ENCODE measurements around the gene IGFN1.

The IGFN1 gene

DNA sequence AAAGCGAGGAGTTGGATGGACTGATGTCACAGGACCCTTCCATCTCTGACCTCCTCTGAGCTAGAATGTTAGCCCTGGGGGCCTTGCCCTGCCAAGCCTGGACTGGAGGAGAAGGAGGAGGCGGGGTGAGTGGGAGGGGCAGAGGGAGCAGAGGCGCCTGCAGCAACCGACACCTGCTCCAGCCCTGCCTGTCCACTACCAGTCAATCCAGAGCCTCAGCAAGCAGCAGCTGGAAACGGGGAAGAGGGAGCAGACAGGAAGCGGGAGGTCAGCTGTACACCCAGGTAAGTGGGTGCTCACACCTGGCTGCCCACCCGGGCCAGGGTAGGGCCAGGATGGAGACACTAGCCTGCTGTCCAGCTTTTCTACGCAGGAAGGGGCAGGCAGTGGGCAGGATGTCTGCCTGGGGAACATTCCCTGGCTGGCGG, at the start of gene IGFN1:
Gene IGFN1 (plus strand): TSS at position 201 of the 428 bp plus-strand sequence. CDS start 2,470 bp downstream, outside the sequence.
- TF ChIP-seq, protein P1, sequence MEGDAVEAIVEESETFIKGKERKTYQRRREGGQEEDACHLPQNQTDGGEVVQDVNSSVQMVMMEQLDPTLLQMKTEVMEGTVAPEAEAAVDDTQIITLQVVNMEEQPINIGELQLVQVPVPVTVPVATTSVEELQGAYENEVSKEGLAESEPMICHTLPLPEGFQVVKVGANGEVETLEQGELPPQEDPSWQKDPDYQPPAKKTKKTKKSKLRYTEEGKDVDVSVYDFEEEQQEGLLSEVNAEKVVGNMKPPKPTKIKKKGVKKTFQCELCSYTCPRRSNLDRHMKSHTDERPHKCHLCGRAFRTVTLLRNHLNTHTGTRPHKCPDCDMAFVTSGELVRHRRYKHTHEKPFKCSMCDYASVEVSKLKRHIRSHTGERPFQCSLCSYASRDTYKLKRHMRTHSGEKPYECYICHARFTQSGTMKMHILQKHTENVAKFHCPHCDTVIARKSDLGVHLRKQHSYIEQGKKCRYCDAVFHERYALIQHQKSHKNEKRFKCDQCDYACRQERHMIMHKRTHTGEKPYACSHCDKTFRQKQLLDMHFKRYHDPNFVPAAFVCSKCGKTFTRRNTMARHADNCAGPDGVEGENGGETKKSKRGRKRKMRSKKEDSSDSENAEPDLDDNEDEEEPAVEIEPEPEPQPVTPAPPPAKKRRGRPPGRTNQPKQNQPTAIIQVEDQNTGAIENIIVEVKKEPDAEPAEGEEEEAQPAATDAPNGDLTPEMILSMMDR (IDR thresholded peaks at IDR 0.05; ENCODE audit: borderline replicate concordance, insufficient read depth, low read depth, low read length) = no peak
- H3K4me3 ChIP-seq (ENCODE audit: low read depth, low read length) = no peak within 1 kb of the TSS

GRCh38 chr1:201140941-201141260, 49.7 kb upstream of the IGFN1 start:
- no peak overlapping the region for H3K4me3 ChIP-seq (ENCODE audit: low read depth, low read length)
- TF ChIP-seq, protein P1 (IDR thresholded peaks at IDR 0.05; ENCODE audit: borderline replicate concordance, insufficient read depth, low read depth, low read length) = no peak

DNA sequence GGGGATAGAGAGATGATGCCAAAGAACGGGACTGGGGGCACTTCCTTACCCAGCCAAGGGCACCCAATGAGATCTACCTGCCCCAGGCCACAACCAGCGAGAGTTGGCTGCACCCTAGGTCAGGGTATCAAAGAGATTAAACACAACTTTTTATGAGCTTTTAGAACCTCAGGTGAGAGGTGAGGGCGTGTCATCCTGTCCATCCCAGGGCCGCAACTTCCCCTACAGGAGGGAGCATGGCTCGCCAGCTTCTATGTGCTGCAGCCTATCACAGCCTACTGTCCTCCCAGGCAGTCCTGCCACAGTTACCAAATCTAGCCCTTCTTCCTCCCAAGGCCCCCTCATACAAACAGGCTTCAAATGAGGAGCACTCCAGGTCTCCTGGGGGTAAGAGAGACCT, 49.2 kb upstream of the IGFN1 start:
- TF ChIP-seq, protein P1 (IDR thresholded peaks at IDR 0.05; ENCODE audit: borderline replicate concordance, insufficient read depth, low read depth, low read length) = no peak
- no peak overlapping the region for H3K4me3 ChIP-seq (ENCODE audit: low read depth, low read length)

DNA sequence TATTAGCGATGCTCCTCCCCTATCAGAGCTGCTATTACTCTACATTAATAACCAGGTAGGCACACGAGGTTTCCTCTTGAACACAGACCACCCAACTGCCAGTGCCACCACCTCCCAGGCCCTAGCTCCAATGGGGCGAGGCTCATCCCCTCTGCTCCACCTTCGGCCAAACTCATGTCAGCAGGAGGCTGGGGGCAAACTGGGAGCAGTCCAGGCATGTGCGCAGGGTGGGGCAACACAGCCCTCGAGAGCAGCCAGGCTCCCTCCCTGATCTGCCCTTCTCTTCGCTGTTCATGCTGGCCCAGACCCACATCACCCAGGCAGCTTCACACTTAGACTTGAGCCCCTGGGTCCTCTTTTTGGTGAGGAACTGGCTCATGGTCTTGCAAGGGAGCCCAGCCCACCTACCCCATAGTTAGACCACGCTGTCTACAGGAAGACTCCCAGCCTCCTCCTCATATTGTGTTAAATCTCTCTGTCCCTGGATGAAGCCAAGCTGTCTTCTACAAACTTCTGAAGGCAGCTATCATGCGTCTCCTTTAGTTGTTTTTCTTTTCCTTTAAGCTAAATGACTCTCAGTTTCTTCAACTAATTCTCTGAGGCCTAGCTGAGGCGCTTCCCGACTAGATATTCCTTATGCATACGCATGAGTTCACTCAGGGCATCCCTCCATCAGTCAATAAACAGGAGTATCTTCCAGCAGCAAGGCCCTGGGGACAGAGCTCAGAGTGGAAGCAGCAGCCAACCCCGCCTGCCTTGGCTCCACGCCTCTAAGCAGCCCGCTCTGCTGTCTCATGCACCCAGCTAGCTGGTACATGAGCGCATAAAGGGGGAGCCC, 48.4 kb upstream of the IGFN1 start:
- TF ChIP-seq, protein P1 (IDR thresholded peaks at IDR 0.05; ENCODE audit: borderline replicate concordance, insufficient read depth, low read depth, low read length) = no peak
- H3K4me3 ChIP-seq (ENCODE audit: low read depth, low read length) = no peak overlapping the region

DNA sequence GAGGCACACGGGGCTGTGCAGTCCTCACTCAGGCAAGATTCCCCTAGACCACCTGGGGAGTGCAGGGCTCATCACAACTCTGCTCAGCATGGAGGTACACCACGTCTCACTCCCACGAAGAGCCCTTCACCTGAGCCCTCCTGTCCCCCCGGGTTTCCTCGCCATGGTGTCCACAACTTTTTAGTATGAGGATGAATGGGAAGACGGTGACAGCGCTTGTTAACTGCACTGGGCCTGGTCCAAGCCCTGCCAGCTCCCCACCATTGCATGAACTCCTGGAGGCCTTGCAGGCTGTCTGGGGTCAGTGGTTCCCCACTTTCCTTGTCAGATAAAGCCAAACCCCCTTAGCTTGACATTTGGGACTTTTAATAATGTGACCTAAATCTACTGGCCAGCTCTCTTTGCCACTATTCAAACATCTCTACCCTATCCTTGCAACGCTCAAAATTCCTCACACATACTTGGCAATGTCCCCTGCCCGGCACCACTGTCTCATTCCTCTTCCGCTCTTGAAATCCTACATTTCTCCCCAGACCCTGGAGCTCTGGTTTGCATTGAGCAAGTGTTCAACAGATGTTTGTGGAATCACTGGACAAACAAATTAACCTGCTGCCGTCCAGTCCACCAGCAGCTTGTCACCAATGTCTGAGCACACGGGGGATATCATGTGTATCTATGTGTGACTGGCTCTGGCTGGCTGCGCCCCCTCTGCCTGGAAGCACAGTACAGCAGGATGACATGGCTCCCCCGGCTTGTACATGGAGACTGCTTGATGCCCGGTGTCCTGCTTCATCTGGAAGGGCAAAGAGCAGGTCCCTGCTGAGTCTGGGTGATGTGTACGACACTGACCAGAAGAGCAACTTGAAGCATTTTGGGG, 47.5 kb upstream of the IGFN1 start:
- no peak overlapping the region for H3K4me3 ChIP-seq (ENCODE audit: low read depth, low read length)
- TF ChIP-seq, protein P1 (IDR thresholded peaks at IDR 0.05; ENCODE audit: borderline replicate concordance, insufficient read depth, low read depth, low read length) = no peak

DNA sequence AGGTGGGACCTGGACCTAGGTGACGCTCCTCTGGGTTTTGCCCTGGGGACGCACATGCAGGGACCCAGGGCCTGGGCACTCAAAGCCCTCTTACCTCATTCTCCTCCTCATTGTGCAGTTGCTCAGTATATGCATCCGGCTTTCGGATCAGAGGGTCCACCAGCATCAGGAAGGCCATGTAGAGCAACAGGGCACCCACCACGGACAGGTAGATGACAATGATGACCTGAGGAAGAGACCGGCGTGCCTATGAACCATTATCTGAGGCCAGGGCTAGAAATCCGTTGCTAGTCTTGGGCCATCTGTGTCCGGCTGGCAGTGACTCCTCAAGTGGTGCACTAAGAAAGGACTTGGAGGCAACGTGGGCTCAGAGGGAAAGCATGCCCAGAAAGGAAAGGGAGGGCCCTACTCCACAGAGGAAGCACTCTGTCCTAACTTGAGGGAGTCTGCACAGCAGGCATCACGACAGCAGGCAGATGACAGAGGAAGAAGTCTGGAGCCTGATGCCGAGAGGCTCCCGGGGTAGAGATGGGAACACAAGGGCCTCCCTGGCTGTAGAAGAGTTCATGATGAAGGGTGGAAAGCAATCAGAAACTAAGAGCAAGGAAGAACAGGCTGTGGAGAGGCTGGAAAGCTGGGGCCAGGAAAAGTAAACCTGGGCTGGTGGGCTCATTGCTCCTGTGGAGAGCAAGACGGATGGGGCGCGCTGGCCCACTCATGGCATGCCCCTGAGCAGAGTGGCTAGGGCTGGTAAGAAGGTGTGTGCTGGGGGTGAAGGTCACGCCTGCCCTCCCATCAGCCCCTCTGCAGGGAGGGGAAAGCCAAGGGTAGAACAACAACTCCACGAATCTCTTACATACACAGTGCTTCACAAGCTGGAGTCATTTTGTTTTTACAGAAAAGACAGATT, 46.6 kb upstream of the IGFN1 start:
- TF ChIP-seq, protein P1 (IDR thresholded peaks at IDR 0.05; ENCODE audit: borderline replicate concordance, insufficient read depth, low read depth, low read length) = no peak
- H3K4me3 ChIP-seq (ENCODE audit: low read depth, low read length) = no peak overlapping the region

Data from GM12875 (cell line).